CD4-positive, alpha-beta T cell treated with Interleukin-17A for 4 hours (primary cell): ENCODE results near the gene UBE3C.

Experiments used
- DNase-seq: peaks from one replicate; pipeline ENCODE4 v3.0.0-alpha.2; 2020; ENCODE audit warnings: mixed read lengths

UBE3C gene

DNA sequence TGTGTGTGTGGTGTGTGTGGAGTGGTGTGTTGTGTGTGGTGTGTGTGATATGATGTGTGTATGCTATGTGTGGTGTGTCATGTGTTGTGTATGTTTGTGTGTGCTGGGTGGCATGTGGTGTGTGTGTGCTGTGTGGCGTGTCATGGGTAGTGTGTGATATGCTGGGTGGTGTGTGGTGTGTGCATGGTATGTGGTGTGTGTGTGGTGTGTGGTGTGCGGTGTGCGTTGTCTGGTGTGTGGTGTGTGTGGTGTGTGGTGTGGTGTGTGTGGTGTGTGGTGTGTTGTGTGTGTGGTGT, 160.5 kb downstream of the UBE3C start:
- no peak for DNase-seq

DNA sequence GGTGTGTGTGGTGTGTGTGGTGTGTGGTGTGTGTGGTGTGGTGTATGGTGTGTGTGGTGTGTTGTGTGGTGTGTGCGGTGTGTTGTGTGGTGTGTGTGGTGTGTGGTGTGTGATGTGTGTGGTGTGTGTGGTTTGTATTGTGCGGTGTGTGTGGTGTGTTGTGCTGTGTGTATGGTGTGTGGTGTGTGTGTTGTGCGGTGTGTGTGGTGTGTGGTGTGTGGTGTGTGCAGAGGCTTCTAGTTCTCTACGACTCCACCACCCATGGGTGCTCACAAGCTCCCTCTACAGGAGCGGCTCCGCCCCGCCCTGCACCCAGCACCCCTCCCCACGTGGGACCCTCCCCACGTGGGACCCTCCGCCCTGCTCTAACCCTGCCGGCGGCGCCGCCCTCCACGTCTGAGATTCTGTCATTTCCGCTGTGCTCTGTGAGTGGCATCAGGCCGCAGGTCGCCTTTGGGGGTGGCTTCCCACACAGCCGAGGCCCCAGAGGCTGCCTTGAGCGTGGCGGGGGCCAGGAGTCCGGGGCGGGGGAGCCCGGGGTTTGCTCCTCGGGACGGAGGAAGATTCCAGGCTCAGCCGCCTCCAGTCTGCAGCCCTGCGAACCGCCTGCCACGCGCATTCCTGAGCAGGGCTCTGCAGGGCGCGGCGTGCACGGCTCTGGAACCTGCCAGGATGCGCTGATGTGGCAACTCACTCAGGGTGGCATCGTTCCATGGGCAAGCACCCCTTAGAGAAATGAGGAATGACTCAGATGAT, 161.1 kb downstream of the UBE3C start:
- DNase-seq, result peak; percentile 50

GRCh38 chr7:157300369-157300825, 161.7 kb downstream of the UBE3C start:
- no peak for DNase-seq

DNA sequence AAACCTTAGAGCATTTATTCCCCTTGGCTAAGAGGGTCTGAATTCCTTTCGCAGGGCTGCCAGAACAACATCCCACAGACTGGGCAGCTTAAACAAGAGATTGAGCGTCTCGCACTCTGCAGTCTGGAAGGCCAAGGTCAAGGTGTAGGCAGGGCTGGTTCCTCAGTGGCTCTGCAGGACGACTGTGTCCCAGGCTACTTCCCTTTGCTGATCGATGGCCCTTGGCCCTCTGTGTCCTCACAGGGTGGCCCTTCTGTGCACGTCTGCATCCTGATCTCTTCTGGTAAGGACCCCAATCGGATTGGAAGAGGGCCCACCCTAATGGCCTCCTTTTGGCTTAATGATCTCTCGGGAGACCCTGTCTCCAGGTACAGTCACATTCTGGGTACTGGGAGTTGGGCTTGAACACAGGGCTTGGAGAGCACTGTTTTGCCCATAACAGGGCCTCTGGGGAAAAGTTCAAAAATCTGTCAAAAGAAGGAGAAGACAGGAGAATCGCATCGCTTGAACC, 162.9 kb downstream of the UBE3C start:
- no peak for DNase-seq

GRCh38 chr7:157306846-157307838, 168.4 kb downstream of the UBE3C start:
- no peak for DNase-seq

GRCh38 chr7:157309988-157310668, 171.4 kb downstream of the UBE3C start:
- no peak for DNase-seq

DNA sequence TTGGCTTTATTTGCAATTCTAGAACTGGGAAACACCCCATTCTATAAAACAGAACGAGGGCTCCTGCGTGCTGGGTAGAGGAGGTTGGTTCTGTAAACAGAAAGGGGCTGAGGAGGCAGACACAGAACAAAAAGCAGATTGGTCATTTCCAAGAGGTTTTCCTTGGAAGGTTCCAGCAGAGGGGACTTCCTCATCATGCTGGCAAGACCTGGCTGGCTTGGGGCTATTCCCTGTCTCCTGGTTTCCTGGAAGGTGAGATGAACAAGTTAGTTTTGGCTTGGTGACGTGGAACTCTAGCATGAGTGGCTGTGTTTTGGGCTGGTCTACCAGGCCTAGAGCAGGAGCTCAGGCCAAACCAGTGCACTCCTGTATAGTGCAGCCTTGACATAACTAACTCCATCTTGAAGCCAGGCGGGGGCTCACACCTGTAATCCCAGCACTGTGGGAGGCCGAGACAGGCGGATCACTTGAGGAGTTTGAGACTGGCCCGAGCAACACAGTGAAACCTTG, 172.0 kb downstream of the UBE3C start:
- no peak for DNase-seq

DNA sequence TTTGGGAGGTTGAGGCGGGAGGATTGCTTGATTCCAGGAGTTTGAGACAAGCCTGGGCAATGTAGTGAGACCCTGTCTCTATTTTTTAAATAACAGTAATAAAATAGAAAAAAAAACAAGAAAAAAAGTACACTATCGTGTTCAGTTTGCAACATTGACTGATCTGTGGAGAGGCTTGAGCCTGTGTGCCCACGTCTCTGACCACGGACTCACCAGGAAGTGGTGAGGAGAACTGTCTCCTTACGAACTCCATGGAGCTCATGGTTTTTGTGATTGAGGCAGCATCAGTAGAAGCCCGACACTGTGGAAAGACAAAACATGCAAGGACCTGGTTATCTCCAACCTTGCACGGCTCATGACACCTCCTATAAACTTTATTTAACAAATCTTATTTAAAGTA, 174.2 kb downstream of the UBE3C start:
- no peak for DNase-seq

- no peak for DNase-seq
Measured at GRCh38 chr7:157313645-157314044, 174.9 kb downstream of the UBE3C start.

- no peak for DNase-seq
Measured at GRCh38 chr7:157318015-157318706, 179.4 kb downstream of the UBE3C start.
